Activated effector memory CD4-positive, alpha-beta T cell treated with Interleukin-2 at 50 U/mL for 16 hours (primary cell): ENCODE results near the gene EIF3K.

Experiments used
- DNase-seq: peaks from one replicate; pipeline ENCODE4 v3.0.0-alpha.2; 2020

Gene EIF3K

GRCh38 chr19:38669552-38669951 is 50.6 kb downstream of the EIF3K start:
- peak; percentile 33 for DNase-seq

- DNase-seq = no peak
Observed at GRCh38 chr19:38670921-38671398, 52.0 kb downstream of the EIF3K start.

- DNase-seq = no peak
Observed at GRCh38 chr19:38671654-38672053, 52.7 kb downstream of the EIF3K start.

GRCh38 chr19:38673030-38673429 is 54.0 kb downstream of the EIF3K start:
- DNase-seq = no peak

GRCh38 chr19:38674388-38675171 is 55.6 kb downstream of the EIF3K start:
- no peak for DNase-seq

GRCh38 chr19:38675611-38676010 is 56.6 kb downstream of the EIF3K start:
- no peak for DNase-seq

GRCh38 chr19:38676023-38676877 is 57.3 kb downstream of the EIF3K start:
- no peak for DNase-seq

- DNase-seq = no peak
Observed at GRCh38 chr19:38676878-38677646, 58.1 kb downstream of the EIF3K start.

- no peak for DNase-seq
Observed at GRCh38 chr19:38678217-38678890, 59.4 kb downstream of the EIF3K start.

GRCh38 chr19:38678891-38679494 is 60.0 kb downstream of the EIF3K start:
- no peak for DNase-seq

GRCh38 chr19:38679839-38680238 is 60.9 kb downstream of the EIF3K start:
- no peak for DNase-seq

- no peak for DNase-seq
Observed at GRCh38 chr19:38682195-38682867, 63.3 kb downstream of the EIF3K start.

- DNase-seq = no peak
Observed at GRCh38 chr19:38682872-38683392, 63.9 kb downstream of the EIF3K start.

- DNase-seq = peak; percentile 56
Observed at GRCh38 chr19:38683393-38684077, 64.5 kb downstream of the EIF3K start.

GRCh38 chr19:38684078-38684861 is 65.3 kb downstream of the EIF3K start:
- DNase-seq = no peak

GRCh38 chr19:38684862-38685665 is 66.1 kb downstream of the EIF3K start:
- no peak for DNase-seq

GRCh38 chr19:38685666-38686529 is 66.9 kb downstream of the EIF3K start:
- DNase-seq = no peak

- DNase-seq = peak; percentile 17
Observed at GRCh38 chr19:38686530-38686888, 67.5 kb downstream of the EIF3K start.
